ENCODE measurements around the gene SERPINB13. TPM values are rescaled to one million over a fixed set of nuclear protein-coding genes. Genes with fewer than 3 reads are reported as not detected.

Gene SERPINB13
- total RNA-seq, 1 donor = not detected

DNA sequence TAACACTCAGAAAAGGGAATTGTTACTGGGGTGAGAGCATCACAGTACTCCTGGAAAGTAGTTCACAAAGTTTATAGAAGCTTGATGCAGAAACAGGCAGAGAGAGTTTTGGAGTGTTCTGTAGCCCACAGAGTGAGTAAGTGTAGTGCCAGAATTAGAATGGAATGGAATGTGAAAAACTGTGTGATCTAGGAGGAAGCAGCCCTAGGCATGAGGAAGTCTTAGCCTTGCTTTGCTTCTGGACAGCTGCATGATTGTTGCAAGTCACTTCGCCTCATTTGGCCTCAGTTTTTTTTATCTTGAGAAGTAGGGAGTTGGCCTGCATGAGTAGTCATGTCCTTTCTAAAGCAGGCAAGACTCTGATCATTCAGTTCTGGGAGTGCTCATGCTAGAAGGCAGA lies 34.1 kb upstream of the SERPINB13 start:
- Histone ChIP-seq H3K79me2 (ENCODE audit: insufficient read depth, low read length) (no peaks in the 10 kb centered on the region), H3K27me3 (ENCODE audit: insufficient read depth, low read length) (no peaks in the 10 kb centered on the region), H3K4me3 (ENCODE audit: insufficient read depth, low read length) (no peak overlapping the region), H3K36me3 (ENCODE audit: insufficient read depth, low read length) (no peaks in the 10 kb centered on the region), H3K4me2 (ENCODE audit: insufficient read depth, low read length) (peak overlapping the region; percentile 40), H3K9me3 (ENCODE audit: low read depth, low read length) (no peaks in the 10 kb centered on the region), H3K4me1 (ENCODE audit: insufficient read depth, low read length) (peaks cover 7% of the 10 kb centered on the region), H2AFZ (ENCODE audit: low read length) (peak overlapping the region; percentile 13), H4K20me1 (ENCODE audit: insufficient read depth, low read length) (no peaks in the 10 kb centered on the region), H3K27ac (ENCODE audit: low read depth, low read length) (no peak overlapping the region)
- peak; percentile 23 for DNase-seq (ENCODE audit: insufficient read length, low spot score, missing footprints)
- TF ChIP-seq, protein P1, sequence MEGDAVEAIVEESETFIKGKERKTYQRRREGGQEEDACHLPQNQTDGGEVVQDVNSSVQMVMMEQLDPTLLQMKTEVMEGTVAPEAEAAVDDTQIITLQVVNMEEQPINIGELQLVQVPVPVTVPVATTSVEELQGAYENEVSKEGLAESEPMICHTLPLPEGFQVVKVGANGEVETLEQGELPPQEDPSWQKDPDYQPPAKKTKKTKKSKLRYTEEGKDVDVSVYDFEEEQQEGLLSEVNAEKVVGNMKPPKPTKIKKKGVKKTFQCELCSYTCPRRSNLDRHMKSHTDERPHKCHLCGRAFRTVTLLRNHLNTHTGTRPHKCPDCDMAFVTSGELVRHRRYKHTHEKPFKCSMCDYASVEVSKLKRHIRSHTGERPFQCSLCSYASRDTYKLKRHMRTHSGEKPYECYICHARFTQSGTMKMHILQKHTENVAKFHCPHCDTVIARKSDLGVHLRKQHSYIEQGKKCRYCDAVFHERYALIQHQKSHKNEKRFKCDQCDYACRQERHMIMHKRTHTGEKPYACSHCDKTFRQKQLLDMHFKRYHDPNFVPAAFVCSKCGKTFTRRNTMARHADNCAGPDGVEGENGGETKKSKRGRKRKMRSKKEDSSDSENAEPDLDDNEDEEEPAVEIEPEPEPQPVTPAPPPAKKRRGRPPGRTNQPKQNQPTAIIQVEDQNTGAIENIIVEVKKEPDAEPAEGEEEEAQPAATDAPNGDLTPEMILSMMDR (IDR thresholded peaks at IDR 0.05; ENCODE audit: extremely low read depth, low read depth, low read length) = no peak

DNA sequence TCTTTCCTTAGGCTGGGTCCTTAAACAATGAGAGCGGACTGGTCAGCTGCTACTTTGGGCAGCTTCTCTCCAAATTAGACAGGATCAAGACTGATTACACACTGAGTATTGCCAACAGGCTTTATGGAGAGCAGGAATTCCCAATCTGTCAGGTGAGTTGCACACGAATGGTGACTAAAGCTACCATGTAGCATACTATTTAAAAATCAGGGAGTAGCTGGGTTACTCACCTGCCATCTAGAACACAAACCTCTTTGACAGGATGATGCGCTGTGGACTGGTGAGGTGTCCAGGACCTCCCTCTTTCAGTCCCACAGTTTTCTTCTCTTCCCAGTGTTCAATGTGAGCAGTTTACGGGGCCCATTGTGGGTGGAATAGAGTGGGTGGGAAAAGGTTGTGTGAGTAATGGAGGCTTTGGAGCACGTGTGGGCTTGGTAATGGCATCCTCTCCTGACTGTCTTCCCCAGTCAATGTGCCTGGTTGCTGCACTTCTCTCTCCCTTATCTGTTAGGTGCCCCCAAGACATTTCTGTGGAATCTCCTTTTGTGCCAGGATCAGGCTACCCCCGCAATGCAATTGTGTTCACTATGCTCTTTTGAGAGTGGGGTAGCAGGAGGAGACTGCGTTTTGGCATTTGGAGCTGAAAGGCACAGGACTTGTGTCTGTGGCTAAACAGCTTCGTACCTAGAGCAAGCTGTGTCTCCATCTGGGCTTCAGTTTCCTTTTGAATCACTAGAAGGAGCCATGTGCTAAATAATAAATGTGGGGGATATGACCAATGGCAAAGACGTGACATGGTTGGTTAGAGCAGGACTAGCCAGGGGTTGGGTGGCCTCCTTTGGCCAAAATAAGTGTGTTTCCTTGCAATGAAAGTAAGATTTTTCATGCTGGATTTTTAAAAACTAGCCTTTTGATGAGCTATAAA lies 27.3 kb upstream of the SERPINB13 start:
- H3K27me3 ChIP-seq (ENCODE audit: insufficient read depth, low read length) = no peaks in the 10 kb centered on the region
- no peak overlapping the region for H2AFZ ChIP-seq (ENCODE audit: low read length)
- H3K27ac ChIP-seq (ENCODE audit: low read depth, low read length) = no peak overlapping the region
- H3K9me3 ChIP-seq (ENCODE audit: low read depth, low read length) = no peaks in the 10 kb centered on the region
- H3K79me2 ChIP-seq (ENCODE audit: insufficient read depth, low read length) = no peaks in the 10 kb centered on the region
- TF ChIP-seq, protein P1 (IDR thresholded peaks at IDR 0.05; ENCODE audit: extremely low read depth, low read depth, low read length) = no peak
- DNase-seq (ENCODE audit: insufficient read length, low spot score, missing footprints) = no peak
- no peaks in the 10 kb centered on the region for H3K36me3 ChIP-seq (ENCODE audit: insufficient read depth, low read length)
- no peaks in the 10 kb centered on the region for H3K4me1 ChIP-seq (ENCODE audit: insufficient read depth, low read length)
- H3K4me2 ChIP-seq (ENCODE audit: insufficient read depth, low read length) = no peak overlapping the region
- H3K4me3 ChIP-seq (ENCODE audit: insufficient read depth, low read length) = no peak overlapping the region
- no peaks in the 10 kb centered on the region for H4K20me1 ChIP-seq (ENCODE audit: insufficient read depth, low read length)

DNA sequence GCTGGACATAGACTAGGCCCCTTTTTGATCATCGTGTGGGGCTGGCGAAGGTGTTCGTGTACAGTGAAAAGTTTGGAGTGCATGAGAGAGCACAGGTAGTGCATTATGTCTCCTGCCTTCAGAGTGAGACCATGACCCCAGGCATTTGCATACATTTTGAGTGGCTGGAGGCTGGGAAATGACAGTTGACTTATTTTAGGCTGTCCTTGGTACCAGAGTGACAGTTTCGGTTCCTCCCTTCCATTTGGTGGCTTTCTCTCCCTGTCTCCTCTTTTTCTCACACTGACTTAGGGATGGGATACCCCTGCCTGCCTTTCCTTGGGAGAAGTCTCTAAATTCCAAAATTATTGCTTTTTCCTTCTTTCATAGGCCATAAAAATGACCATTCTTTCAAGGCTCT lies 24.9 kb upstream of the SERPINB13 start:
- Histone ChIP-seq H3K79me2 (ENCODE audit: insufficient read depth, low read length) (no peaks in the 10 kb centered on the region), H2AFZ (ENCODE audit: low read length) (no peak overlapping the region), H3K9me3 (ENCODE audit: low read depth, low read length) (no peaks in the 10 kb centered on the region), H3K36me3 (ENCODE audit: insufficient read depth, low read length) (no peaks in the 10 kb centered on the region), H3K4me1 (ENCODE audit: insufficient read depth, low read length) (no peaks in the 10 kb centered on the region), H3K4me2 (ENCODE audit: insufficient read depth, low read length) (no peak overlapping the region), H4K20me1 (ENCODE audit: insufficient read depth, low read length) (no peaks in the 10 kb centered on the region), H3K4me3 (ENCODE audit: insufficient read depth, low read length) (no peak overlapping the region), H3K27ac (ENCODE audit: low read depth, low read length) (no peak overlapping the region), H3K27me3 (ENCODE audit: insufficient read depth, low read length) (no peaks in the 10 kb centered on the region)
- TF ChIP-seq, protein P1 (IDR thresholded peaks at IDR 0.05; ENCODE audit: extremely low read depth, low read depth, low read length) = no peak
- DNase-seq (ENCODE audit: insufficient read length, low spot score, missing footprints) = no peak

DNA sequence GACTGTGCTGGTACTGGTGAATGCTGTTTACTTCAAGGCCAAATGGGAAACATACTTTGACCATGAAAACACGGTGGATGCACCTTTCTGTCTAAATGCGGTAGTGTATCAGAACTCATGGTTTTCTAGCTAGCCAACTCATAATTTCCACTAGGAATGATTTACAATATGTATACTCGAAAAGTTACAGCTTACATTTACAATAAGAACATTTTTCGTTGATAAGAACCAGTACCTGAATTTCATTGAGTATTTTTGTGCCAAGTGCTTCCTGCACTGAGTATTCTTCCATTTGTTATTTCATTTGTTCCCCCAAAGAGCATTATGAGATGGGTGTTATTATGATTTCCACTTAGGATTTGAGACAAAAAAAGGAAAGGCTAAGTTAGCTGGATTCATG lies 23.1 kb upstream of the SERPINB13 start:
- Histone ChIP-seq H3K36me3 (ENCODE audit: insufficient read depth, low read length) (no peaks in the 10 kb centered on the region), H3K4me2 (ENCODE audit: insufficient read depth, low read length) (no peak overlapping the region), H2AFZ (ENCODE audit: low read length) (no peak overlapping the region), H3K4me3 (ENCODE audit: insufficient read depth, low read length) (no peak overlapping the region), H3K79me2 (ENCODE audit: insufficient read depth, low read length) (no peaks in the 10 kb centered on the region), H3K9me3 (ENCODE audit: low read depth, low read length) (no peaks in the 10 kb centered on the region), H3K27me3 (ENCODE audit: insufficient read depth, low read length) (no peaks in the 10 kb centered on the region), H4K20me1 (ENCODE audit: insufficient read depth, low read length) (no peaks in the 10 kb centered on the region), H3K4me1 (ENCODE audit: insufficient read depth, low read length) (no peaks in the 10 kb centered on the region), H3K27ac (ENCODE audit: low read depth, low read length) (no peak overlapping the region)
- TF ChIP-seq, protein P1 (IDR thresholded peaks at IDR 0.05; ENCODE audit: extremely low read depth, low read depth, low read length) = no peak
- peak; percentile 6 for DNase-seq (ENCODE audit: insufficient read length, low spot score, missing footprints)
